ENCODE measurements around the gene ATXN7. TPM values are rescaled to one million over a fixed set of nuclear protein-coding genes. Genes with fewer than 3 reads are reported as not detected.

ATXN7 gene
- polyA plus RNA-seq, 4 donors = 17.5 to 26.8 (median 20.4) TPM

GRCh38 chr3:63900459-63900858 is 36.8 kb downstream of the ATXN7 start:
- DNase-seq (ENCODE audit: low read depth in 4 of 4, low spot score in 3 of 4) = no peak

- DNase-seq (ENCODE audit: low read depth in 4 of 4, low spot score in 3 of 4) = no peak
These were observed 42.3 kb downstream of the ATXN7 start for GRCh38 chr3:63905731-63906620.

- no peak for DNase-seq (ENCODE audit: low read depth in 4 of 4, low spot score in 3 of 4)
These were observed 44.5 kb downstream of the ATXN7 start for GRCh38 chr3:63908081-63908736.

GRCh38 chr3:63908776-63909175 is 45.1 kb downstream of the ATXN7 start:
- no peak for DNase-seq (ENCODE audit: low read depth in 4 of 4, low spot score in 3 of 4)

GRCh38 chr3:63909431-63909830 is 45.8 kb downstream of the ATXN7 start:
- no peak for DNase-seq (ENCODE audit: low read depth in 4 of 4, low spot score in 3 of 4)

GRCh38 chr3:63910001-63910400 is 46.3 kb downstream of the ATXN7 start:
- DNase-seq (ENCODE audit: low read depth in 4 of 4, low spot score in 3 of 4) = no peak

GRCh38 chr3:63910891-63911290 is 47.2 kb downstream of the ATXN7 start:
- no peak for DNase-seq (ENCODE audit: low read depth in 4 of 4, low spot score in 3 of 4)

GRCh38 chr3:63911509-63911872 is 47.8 kb downstream of the ATXN7 start:
- DNase-seq (ENCODE audit: low read depth in 4 of 4, low spot score in 3 of 4) = peak in 1 of 4 donors; percentile 21

GRCh38 chr3:63911873-63912767 is 48.5 kb downstream of the ATXN7 start, which contains the start of gene SCAANT1:
SCAANT1 (minus strand) TSS chr3:63912383.
- peak; percentile 71 to 78 (median 74) for DNase-seq (ENCODE audit: low read depth in 4 of 4, low spot score in 3 of 4)

GRCh38 chr3:63912768-63913588 is 49.3 kb downstream of the ATXN7 start:
- DNase-seq (ENCODE audit: low read depth in 4 of 4, low spot score in 3 of 4) = peak in 2 of 4 donors; percentile 36 to 38

- no peak for DNase-seq (ENCODE audit: low read depth in 4 of 4, low spot score in 3 of 4)
These were observed 50.6 kb downstream of the ATXN7 start for GRCh38 chr3:63914312-63914711.

- DNase-seq (ENCODE audit: low read depth in 4 of 4, low spot score in 3 of 4) = no peak
These were observed 54.7 kb downstream of the ATXN7 start for GRCh38 chr3:63918321-63918720.

GRCh38 chr3:63920001-63920400 is 56.3 kb downstream of the ATXN7 start:
- no peak for DNase-seq (ENCODE audit: low read depth in 4 of 4, low spot score in 3 of 4)

- no peak for DNase-seq (ENCODE audit: low read depth in 4 of 4, low spot score in 3 of 4)
These were observed 58.2 kb downstream of the ATXN7 start for GRCh38 chr3:63921741-63922482.

GRCh38 chr3:63922491-63923199 is 59.0 kb downstream of the ATXN7 start:
- no peak for DNase-seq (ENCODE audit: low read depth in 4 of 4, low spot score in 3 of 4)

GRCh38 chr3:63926309-63926708 is 62.6 kb downstream of the ATXN7 start:
- DNase-seq (ENCODE audit: low read depth in 4 of 4, low spot score in 3 of 4) = no peak

GRCh38 chr3:63927422-63928280 is 64.0 kb downstream of the ATXN7 start:
- no peak for DNase-seq (ENCODE audit: low read depth in 4 of 4, low spot score in 3 of 4)

GRCh38 chr3:63931290-63931689 is 67.6 kb downstream of the ATXN7 start:
- DNase-seq (ENCODE audit: low read depth in 4 of 4, low spot score in 3 of 4) = no peak

All from left renal pelvis (tissue), 4 donors.